ENCODE data around the gene CDC42. TPM values are rescaled to one million over a fixed set of nuclear protein-coding genes. Genes with fewer than 3 reads are reported as not detected.

The CDC42 gene
- total and polyA plus RNA-seq, 9 of the 15 experiments (the other 6 are each of a cell fraction or from before 2014, with no cell fraction given) = 186 to 398 (median 325) TPM

GRCh38 chr1:22053861-22054770, 1.6 kb downstream of the CDC42 start (continued):
- TF ChIP-seq CHAMP1 (IDR thresholded peaks at IDR 0.05) (0 out of 2 replicates have a peak, but pooled peaks have one; percentile 44), FOXP4 (CRISPR knock-in tag; IDR thresholded peaks at IDR 0.05; ENCODE audit: borderline replicate concordance) (no peak), MECOM (CRISPR knock-in tag; IDR thresholded peaks at IDR 0.05) (no peak), ZNF263 (CRISPR knock-in tag; IDR thresholded peaks at IDR 0.05; ENCODE audit: borderline replicate concordance) (no peak), ELF2 (CRISPR knock-in tag; IDR thresholded peaks at IDR 0.05) (no peak; the same call in 1 of the 2 replicates), THAP7 (CRISPR knock-in tag; IDR thresholded peaks at IDR 0.05) (no peak), MAFK (IDR thresholded peaks at IDR 0.05; ENCODE audit: low read length) (no peak), CREB1 (IDR thresholded peaks at IDR 0.05) (no peak), CREB1 (CRISPR knock-in tag; IDR thresholded peaks at IDR 0.05) (no peak), POU5F1 (IDR thresholded peaks at IDR 0.05; ENCODE audit: borderline replicate concordance, low read depth, low read length, partially characterized antibody) (no peak), CHD1 (IDR thresholded peaks at IDR 0.05; ENCODE audit: low read length) (peak; percentile 16), NR2C1 (IDR thresholded peaks at IDR 0.05) (no peak), NR2C1 (tag; IDR thresholded peaks at IDR 0.05) (no peak), MXI1 (IDR thresholded peaks at IDR 0.05; ENCODE audit: low read depth, low read length) (no peak), ZNF707 (CRISPR knock-in tag; conservative IDR thresholded peaks at IDR 0.05) (no peak), NEUROD1 (IDR thresholded peaks at IDR 0.05; ENCODE audit: borderline replicate concordance, low read depth, low read length, partially characterized antibody) (no peak), ZSCAN29 (IDR thresholded peaks at IDR 0.05) (no peak), ARID3B (CRISPR knock-in tag; IDR thresholded peaks at IDR 0.05; ENCODE audit: borderline replicate concordance) (no peak), KLF6 (CRISPR knock-in tag; IDR thresholded peaks at IDR 0.05; ENCODE audit: borderline replicate concordance) (no peak)
- TF ChIP-seq, protein P1, sequence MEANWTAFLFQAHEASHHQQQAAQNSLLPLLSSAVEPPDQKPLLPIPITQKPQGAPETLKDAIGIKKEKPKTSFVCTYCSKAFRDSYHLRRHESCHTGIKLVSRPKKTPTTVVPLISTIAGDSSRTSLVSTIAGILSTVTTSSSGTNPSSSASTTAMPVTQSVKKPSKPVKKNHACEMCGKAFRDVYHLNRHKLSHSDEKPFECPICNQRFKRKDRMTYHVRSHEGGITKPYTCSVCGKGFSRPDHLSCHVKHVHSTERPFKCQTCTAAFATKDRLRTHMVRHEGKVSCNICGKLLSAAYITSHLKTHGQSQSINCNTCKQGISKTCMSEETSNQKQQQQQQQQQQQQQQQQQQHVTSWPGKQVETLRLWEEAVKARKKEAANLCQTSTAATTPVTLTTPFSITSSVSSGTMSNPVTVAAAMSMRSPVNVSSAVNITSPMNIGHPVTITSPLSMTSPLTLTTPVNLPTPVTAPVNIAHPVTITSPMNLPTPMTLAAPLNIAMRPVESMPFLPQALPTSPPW (CRISPR knock-in tag; IDR thresholded peaks at IDR 0.05) = no peak
